ENCODE data around the gene PSMB4. TPM values are rescaled to one million over a fixed set of nuclear protein-coding genes. Genes with fewer than 3 reads are reported as not detected.

The PSMB4 gene
- total and polyA plus RNA-seq, 9 donors, result 190 to 274 (median 208) TPM

DNA sequence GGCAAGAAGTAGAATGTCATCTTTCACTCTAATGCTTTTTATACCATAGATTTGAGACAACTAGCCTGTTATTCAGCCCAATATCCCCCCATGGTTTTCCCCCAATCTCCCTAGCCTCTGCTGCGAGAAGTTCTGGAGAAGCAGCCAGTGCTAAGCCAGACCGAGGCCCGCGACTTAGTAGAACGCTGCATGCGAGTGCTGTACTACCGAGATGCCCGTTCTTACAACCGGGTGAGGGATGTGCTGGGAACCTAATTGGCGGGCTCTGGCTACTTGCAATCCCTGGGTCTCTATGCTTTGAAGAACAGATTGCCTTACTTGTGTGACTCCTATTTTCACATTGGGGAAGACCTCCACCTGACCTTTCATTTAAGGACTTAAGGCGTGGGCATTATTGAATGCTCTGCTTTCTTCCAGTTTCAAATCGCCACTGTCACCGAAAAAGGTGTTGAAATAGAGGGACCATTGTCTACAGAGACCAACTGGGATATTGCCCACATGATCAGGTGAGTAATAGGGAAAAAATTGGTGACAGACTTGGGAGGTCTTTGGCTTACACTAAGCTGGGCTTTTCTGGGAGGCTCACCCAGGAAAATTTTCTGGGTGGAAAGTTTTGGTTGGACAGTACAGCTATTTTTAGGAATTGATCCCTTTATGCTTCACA, 1.9 kb downstream of the PSMB4 start:
- DNase-seq, result no peak
- Histone ChIP-seq H3K9me3 (no peaks in the 10 kb centered on the region), H3K27ac (no peak overlapping the region), H3K27me3 (no peaks in the 10 kb centered on the region), H3K4me3 (no peak overlapping the region), H3K4me1 (ENCODE audit: insufficient read depth) (peaks cover 4% of the 10 kb centered on the region), H3K36me3 (no peaks in the 10 kb centered on the region)
- 85 to 89% (median 87%) methylated on average over 13 of the region's 13 CpGs for WGBS, 3 donors
- TF ChIP-seq POLR2A (IDR thresholded peaks at IDR 0.05) (no peak), EP300 (IDR thresholded peaks at IDR 0.05) (no peak)
- TF ChIP-seq, protein P1, sequence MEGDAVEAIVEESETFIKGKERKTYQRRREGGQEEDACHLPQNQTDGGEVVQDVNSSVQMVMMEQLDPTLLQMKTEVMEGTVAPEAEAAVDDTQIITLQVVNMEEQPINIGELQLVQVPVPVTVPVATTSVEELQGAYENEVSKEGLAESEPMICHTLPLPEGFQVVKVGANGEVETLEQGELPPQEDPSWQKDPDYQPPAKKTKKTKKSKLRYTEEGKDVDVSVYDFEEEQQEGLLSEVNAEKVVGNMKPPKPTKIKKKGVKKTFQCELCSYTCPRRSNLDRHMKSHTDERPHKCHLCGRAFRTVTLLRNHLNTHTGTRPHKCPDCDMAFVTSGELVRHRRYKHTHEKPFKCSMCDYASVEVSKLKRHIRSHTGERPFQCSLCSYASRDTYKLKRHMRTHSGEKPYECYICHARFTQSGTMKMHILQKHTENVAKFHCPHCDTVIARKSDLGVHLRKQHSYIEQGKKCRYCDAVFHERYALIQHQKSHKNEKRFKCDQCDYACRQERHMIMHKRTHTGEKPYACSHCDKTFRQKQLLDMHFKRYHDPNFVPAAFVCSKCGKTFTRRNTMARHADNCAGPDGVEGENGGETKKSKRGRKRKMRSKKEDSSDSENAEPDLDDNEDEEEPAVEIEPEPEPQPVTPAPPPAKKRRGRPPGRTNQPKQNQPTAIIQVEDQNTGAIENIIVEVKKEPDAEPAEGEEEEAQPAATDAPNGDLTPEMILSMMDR (IDR thresholded peaks at IDR 0.05), result no peak
- intact Hi-C loops (cut with DNase I), result loop anchor here in 1 of 4 donors (5.0 kb wide), 1 partner anchor 54 kb away; the partner anchor contains the start of gene RFX5

DNA sequence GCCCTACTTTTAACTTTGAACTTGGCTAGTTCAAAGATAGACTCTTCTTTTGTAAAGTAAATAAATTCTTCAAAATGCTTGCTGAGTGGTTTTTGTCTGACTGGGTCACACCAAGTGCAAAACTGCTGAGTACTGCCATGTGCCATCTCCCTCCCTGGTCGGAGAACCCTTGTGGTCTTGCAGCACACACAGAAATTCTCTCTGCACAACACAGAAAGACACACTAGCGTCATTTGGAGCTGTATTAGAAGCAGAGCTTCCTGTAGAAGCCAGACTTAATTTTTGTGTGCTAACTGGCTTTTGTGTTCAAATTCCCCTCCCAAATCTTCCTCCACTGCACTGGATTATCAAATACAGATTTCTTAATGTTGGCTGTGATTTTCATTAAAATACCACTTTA, 2.5 kb downstream of the PSMB4 start:
- intact Hi-C loops (cut with DNase I), result loop anchor here in 1 of 4 donors (5.0 kb wide), 1 partner anchor 55 kb away; the partner anchor contains the start of gene RFX5
- Histone ChIP-seq H3K27ac (no peak overlapping the region), H3K27me3 (no peaks in the 10 kb centered on the region), H3K4me3 (no peak overlapping the region), H3K36me3 (no peaks in the 10 kb centered on the region), H3K9me3 (no peaks in the 10 kb centered on the region), H3K4me1 (ENCODE audit: insufficient read depth) (peaks cover 4% of the 10 kb centered on the region)
- TF ChIP-seq, protein P1 (IDR thresholded peaks at IDR 0.05), result no peak
- TF ChIP-seq POLR2A (IDR thresholded peaks at IDR 0.05) (no peak), EP300 (IDR thresholded peaks at IDR 0.05) (no peak)
- whole genome bisulfite sequencing, 3 donors, result 64 to 70% (median 70%) methylated on average over 2 of the region's 2 CpGs
- no peak for DNase-seq

DNA sequence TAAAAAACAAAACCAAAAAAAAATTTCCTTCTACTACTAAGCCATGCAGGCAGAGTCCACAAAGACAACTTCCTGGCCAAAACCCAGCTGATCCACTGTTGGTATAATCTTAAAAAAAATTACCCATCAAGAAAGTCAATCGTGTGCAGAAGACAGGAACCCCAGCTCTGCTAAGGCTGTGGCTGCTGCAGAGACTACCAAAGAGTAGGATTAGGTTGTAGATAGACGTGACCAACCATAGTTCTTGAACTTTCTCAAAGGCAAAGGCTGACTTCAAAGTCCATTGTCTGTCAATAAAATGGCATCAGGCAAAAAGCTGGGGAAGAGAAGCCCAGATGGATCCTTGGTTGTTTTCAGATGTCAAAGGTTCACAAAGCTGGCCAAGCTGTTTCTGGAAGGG, 3.4 kb downstream of the PSMB4 start:
- no peak for TF ChIP-seq EP300 (IDR thresholded peaks at IDR 0.05)
- TF ChIP-seq, protein P1 (IDR thresholded peaks at IDR 0.05), result no peak
- TF ChIP-seq POLR2A (IDR thresholded peaks at IDR 0.05), result no peak
- 51 to 63% (median 61%) methylated on average over 2 of the region's 2 CpGs for WGBS, 3 donors
- no peak overlapping the region for H3K27ac ChIP-seq
- intact Hi-C loops (cut with DNase I), result loop anchor here in 1 of 4 donors (5.0 kb wide), 1 partner anchor 55 kb away; the partner anchor contains the start of gene RFX5
- no peaks in the 10 kb centered on the region for H3K27me3 ChIP-seq
- DNase-seq, result no peak
- H3K36me3 ChIP-seq, result no peaks in the 10 kb centered on the region
- H3K9me3 ChIP-seq, result no peaks in the 10 kb centered on the region
- peaks cover 4% of the 10 kb centered on the region for H3K4me1 ChIP-seq (ENCODE audit: insufficient read depth)
- H3K4me3 ChIP-seq, result no peak overlapping the region

DNA sequence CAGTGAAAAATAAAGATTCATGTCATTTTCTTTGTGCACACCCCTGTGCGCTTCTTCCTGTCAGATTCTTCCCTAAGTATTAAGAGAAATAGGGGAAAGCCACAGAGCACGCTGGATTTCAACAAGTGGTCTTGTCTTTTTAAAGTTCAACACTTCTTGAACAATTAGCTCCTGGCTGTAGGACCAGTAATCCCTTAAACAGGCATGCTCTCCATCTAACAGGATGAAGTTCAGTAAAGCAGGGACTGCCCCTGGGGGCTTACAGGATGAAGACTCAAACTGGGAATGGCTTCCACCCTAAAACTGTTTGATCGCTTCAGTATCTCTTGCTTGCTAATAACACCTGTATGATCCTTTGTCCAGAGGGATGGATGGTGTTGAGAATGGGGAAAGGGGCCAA, 4.2 kb downstream of the PSMB4 start:
- no peaks in the 10 kb centered on the region for H3K9me3 ChIP-seq
- intact Hi-C loops (cut with DNase I), result loop anchor here in 1 of 4 donors (5.0 kb wide), 1 partner anchor 56 kb away; the partner anchor contains the start of gene RFX5
- no peaks in the 10 kb centered on the region for H3K27me3 ChIP-seq
- H3K4me3 ChIP-seq, result no peak overlapping the region
- no peak for DNase-seq
- H3K36me3 ChIP-seq, result no peaks in the 10 kb centered on the region
- peaks cover 4% of the 10 kb centered on the region for H3K4me1 ChIP-seq (ENCODE audit: insufficient read depth)
- no peak overlapping the region for H3K27ac ChIP-seq
- TF ChIP-seq EP300 (IDR thresholded peaks at IDR 0.05), result no peak
- no peak for TF ChIP-seq POLR2A (IDR thresholded peaks at IDR 0.05)
- TF ChIP-seq, protein P1 (IDR thresholded peaks at IDR 0.05), result no peak
- WGBS, 3 donors, result 76 to 90% (median 79%) methylated on average over 3 of the region's 3 CpGs
